Activated T-cell treated with anti-CD3 and anti-CD28 coated beads, Interleukin-2, amount 50 U/mL, for 4 hours (primary cell): ENCODE measurements around the gene BCAP29. TPM values are rescaled to one million over a fixed set of nuclear protein-coding genes. Genes with fewer than 3 reads are reported as not detected.
A peak's percentile ranks its signal among the peaks of the same experiment; 100 is the strongest.

ENCODE experiments used
- ATAC-seq, 2 donors: fragments of 200-7000 bp; cut with Tn5 transposase; one replicate each; pipeline ENCODE4 v1.10.0; 2021
- DNase-seq: peaks from one replicate; pipeline ENCODE4 v3.0.0-alpha.2; 2020
- H3K27me3 Mint-ChIP-seq: one replicate; pipeline ENCODE4 v1.8.0; 2021; ENCODE audit warnings: low read depth, mixed read lengths
- H3K36me3 Mint-ChIP-seq: one replicate; pipeline ENCODE4 v1.8.0; 2022; ENCODE audit warnings: mixed read lengths; ENCODE audit not compliant: insufficient read depth
- H3K4me1 Mint-ChIP-seq: one replicate; pipeline ENCODE4 v1.8.0; 2021; ENCODE audit warnings: low read depth, mixed read lengths
- H3K4me3 Mint-ChIP-seq: one replicate; pipeline ENCODE4 v1.8.0; 2021; ENCODE audit warnings: mild to moderate bottlenecking, moderate library complexity, mixed read lengths
- H3K9me3 Mint-ChIP-seq: one replicate; pipeline ENCODE4 v1.8.0; 2021; ENCODE audit warnings: mixed read lengths
- total RNA-seq, 3 donors: library from RNA; stranded (reverse); gene quantifications; one replicate each; pipeline ENCODE4 v1.2.1, GENCODE V29; 2021

Gene BCAP29
- total RNA-seq, 3 donors from 2014 or later: 26.5 to 29.2 (median 27.8) TPM

DNA sequence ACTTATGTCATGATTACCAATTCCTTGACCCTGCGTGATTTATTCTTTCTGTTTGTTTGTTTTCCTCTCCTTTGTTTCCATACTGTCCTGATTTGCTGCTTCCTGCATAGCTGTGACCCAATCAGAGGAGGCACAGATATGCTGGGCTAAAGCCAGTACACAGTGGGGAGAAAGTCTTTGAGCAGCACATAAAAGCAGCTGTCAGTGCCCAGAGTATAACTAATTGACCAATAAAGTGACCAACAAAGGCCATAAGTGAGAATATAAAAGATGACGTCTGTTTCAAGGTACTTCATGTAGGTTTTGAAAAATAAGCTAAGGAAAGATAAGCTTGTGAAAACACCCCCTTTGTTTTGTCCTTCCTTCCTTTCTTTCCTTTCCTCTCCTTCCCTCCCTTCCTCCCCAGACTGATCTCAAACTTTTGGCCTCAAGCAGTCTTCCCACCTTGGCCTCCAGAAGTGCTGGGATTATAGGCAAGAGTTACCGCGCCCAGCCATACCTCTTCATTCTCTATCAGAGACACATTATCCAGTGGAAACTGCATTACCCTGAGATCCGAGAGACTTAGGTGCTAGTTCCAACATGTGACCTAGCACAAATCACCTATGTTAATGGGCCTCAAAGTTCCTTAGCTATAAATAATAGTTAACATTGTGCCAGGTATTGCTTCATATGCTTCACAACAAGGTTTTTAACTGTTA is 17.0 kb downstream of the BCAP29 start:
- Mint-ChIP-seq H3K27me3 (no peaks in the 10 kb centered on the region), H3K9me3 (no peaks in the 10 kb centered on the region), H3K4me3 (no peak overlapping the region), H3K36me3 (peaks cover 19% of the 10 kb centered on the region), H3K4me1 (no peaks in the 10 kb centered on the region)
- no peak for ATAC-seq
- DNase-seq: no peak

DNA sequence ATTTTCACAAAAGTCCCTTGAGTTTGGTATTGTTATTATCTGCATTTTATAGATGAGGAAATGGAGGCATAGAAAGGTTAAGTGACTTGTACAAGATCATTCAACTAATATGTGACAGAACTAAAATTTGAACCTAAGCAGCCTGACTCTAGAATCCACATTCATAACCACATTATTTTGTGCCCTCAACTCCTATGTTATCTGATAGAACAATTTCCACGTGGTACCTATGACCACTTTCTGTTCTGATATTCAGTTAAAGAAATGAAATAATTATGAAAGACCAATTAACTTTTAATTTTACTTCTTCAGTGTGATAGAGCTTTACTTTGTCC is 17.5 kb downstream of the BCAP29 start:
- no peak overlapping the region for H3K4me3 Mint-ChIP-seq
- DNase-seq (no peak), ATAC-seq (no peak)
- H3K9me3 Mint-ChIP-seq: no peaks in the 10 kb centered on the region
- no peaks in the 10 kb centered on the region for H3K27me3 Mint-ChIP-seq
- no peaks in the 10 kb centered on the region for H3K4me1 Mint-ChIP-seq
- H3K36me3 Mint-ChIP-seq: peaks cover 19% of the 10 kb centered on the region

DNA sequence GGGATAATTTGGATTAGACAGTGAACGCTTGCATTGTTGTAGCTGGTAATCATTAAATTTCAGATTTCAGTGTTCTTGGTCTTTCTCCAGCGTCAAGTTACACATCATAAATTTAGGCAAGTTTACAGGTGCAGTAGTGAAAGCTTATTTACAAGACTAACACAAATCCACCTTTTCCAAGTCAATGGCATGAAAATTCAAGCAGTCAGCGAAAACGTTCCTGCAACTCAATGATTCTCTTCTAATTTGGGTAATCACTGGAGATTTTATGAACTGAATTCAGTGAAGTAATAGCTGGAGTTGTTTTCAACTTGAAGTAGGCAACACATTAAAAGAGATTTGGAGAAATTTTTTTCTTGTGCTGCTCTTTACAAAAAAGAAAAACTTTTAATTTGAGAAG is 17.9 kb downstream of the BCAP29 start:
- H3K36me3 Mint-ChIP-seq: peaks cover 19% of the 10 kb centered on the region
- DNase-seq (no peak), ATAC-seq (no peak)
- no peak overlapping the region for H3K4me3 Mint-ChIP-seq
- no peaks in the 10 kb centered on the region for H3K9me3 Mint-ChIP-seq
- no peaks in the 10 kb centered on the region for H3K27me3 Mint-ChIP-seq
- no peaks in the 10 kb centered on the region for H3K4me1 Mint-ChIP-seq

DNA sequence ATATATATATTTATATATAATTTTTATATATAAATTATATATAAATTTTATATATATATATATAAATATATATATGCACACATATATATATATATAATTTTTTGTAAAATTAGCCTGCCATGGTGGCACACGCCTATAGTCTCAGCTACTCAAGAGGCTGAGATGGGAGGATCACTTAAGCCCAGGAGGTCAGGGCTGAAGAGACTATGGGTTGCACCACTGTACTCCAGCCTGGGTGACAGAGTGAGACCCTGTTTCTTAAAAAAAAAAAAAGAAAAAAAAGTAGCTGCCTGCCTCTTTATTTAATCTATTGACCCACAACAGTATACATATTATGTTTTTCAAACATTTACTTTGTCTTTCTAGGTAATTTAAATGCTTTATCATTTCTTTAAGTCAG is 19.2 kb downstream of the BCAP29 start:
- H3K9me3 Mint-ChIP-seq: no peaks in the 10 kb centered on the region
- H3K36me3 Mint-ChIP-seq: peaks cover 19% of the 10 kb centered on the region
- ATAC-seq (no peak), DNase-seq (no peak)
- H3K4me1 Mint-ChIP-seq: no peaks in the 10 kb centered on the region
- no peaks in the 10 kb centered on the region for H3K27me3 Mint-ChIP-seq
- no peak overlapping the region for H3K4me3 Mint-ChIP-seq

DNA sequence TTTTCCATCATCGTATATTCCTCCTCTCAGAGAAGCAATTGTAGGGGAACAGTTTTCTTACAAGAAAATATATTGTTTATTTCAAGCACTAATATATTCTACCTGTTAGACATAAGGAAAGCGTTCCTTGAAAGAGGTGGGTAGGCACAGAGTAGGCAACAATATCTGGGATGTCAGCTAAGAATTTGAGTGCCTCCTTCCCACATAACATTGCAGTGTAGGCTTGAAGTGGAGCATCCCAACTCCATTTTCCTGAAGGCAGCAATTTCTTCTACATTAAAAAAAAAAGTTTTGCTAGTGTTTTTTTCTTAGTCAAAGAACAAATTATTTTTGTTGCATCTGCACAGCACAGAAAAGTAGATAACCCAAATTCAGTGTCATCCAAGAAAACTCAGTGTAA is 20.8 kb downstream of the BCAP29 start:
- ATAC-seq: no peak
- peaks cover 7% of the 10 kb centered on the region for H3K36me3 Mint-ChIP-seq
- DNase-seq: no peak
- no peaks in the 10 kb centered on the region for H3K4me1 Mint-ChIP-seq
- H3K27me3 Mint-ChIP-seq: no peaks in the 10 kb centered on the region
- no peaks in the 10 kb centered on the region for H3K9me3 Mint-ChIP-seq
- H3K4me3 Mint-ChIP-seq: no peak overlapping the region

DNA sequence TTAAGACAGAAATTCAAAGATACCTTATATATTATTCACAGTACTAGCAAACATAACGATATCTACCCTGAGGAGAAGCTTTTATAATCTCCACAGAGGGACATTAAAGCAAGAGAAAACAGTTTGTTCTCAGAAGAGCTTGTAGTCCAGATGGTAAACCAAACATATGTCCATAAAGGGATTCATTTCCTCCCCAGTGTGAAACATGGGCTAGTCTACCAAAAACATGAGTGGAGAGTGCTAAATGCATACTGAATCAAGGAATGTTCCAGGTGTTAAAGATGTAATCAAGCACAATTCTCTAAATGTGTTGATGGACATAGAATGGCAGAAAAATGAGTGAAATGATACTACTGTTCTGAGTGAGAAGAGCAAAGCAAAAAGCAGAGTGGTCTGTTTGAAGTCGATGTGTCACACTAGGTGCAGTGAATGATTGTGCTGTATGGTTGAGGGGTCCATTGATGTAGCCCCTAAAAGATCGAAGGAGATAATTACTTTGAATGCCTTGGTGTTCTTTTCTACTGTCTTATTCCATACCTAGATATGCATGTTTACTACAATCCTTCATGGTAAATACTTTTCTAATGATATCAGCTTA is 25.3 kb downstream of the BCAP29 start:
- Mint-ChIP-seq H3K4me1 (no peaks in the 10 kb centered on the region), H3K36me3 (peaks cover 11% of the 10 kb centered on the region), H3K4me3 (no peak overlapping the region), H3K9me3 (no peaks in the 10 kb centered on the region), H3K27me3 (no peaks in the 10 kb centered on the region)
- no peak for DNase-seq
- ATAC-seq: peak in 1 of 2 donors; percentile 23

DNA sequence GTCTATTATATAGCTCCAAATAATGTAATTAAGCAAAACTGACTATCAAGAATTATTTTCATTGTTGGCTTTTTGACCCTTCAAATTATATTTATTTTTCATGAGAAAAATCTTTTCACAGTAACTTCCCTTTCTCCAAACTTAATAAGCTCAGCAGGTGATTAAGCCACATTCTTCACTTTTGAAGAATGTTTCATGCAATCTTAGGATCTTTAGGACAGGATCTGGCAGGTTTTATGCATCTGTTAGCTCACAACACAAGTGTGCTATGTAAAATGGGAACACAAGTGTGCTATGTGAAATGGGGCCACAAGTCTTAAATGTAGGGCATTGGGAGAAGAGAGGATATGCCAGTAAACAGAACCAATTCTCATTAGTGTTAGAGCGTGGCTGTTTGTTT is 26.3 kb downstream of the BCAP29 start:
- Mint-ChIP-seq H3K27me3 (no peaks in the 10 kb centered on the region), H3K4me3 (no peak overlapping the region), H3K4me1 (no peaks in the 10 kb centered on the region), H3K36me3 (peaks cover 11% of the 10 kb centered on the region), H3K9me3 (no peaks in the 10 kb centered on the region)
- ATAC-seq (no peak), DNase-seq (no peak)

DNA sequence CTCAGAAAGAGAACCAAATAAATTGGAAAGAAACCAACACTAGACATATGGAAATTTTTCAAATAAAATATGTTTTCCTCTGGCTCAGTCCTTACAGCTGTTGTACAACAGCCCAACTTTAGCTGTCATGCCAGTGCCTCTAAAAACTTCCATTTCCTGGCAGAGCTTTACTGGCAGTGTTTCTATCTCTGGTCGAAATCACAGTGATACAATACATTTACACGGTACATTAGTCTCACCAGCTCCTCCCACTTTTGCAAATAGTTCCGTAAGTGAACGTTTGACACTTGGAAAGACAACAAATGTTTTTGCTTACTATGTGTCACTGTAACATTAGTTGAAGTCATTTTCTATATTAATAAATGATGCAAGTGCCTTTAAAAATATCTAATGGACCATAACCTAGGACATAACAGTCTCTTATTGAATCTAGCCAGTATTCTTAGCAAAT is 29.8 kb downstream of the BCAP29 start:
- ATAC-seq: no peak
- peaks cover 13% of the 10 kb centered on the region for H3K36me3 Mint-ChIP-seq

DNA sequence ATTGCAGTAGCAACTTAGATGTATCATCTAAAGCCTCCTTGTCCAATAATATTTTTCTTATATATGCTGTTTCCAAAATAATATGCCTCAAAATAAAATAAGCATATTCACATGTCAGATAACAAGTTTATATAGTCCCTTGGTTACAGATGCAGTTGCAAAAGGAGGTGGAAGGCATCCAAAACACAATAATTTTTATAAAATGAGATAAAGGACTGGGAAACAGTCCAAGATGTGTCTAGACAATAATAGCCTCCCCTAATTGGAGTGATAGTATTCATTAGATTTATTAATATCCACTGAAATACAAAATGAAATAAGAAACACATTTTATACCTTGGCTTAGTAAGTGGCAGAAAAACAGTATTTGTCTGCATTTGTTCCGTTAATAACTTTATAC is 30.3 kb downstream of the BCAP29 start:
- DNase-seq (no peak), ATAC-seq (no peak)
- H3K9me3 Mint-ChIP-seq: no peaks in the 10 kb centered on the region
- no peak overlapping the region for H3K4me3 Mint-ChIP-seq
- peaks cover 17% of the 10 kb centered on the region for H3K36me3 Mint-ChIP-seq
- no peaks in the 10 kb centered on the region for H3K27me3 Mint-ChIP-seq
- H3K4me1 Mint-ChIP-seq: no peaks in the 10 kb centered on the region

More for the DNA sequence above, 29.8 kb downstream of the BCAP29 start:
- Mint-ChIP-seq H3K27me3 (no peaks in the 10 kb centered on the region), H3K4me3 (no peak overlapping the region), H3K9me3 (no peaks in the 10 kb centered on the region), H3K4me1 (no peaks in the 10 kb centered on the region)
- no peak for DNase-seq

DNA sequence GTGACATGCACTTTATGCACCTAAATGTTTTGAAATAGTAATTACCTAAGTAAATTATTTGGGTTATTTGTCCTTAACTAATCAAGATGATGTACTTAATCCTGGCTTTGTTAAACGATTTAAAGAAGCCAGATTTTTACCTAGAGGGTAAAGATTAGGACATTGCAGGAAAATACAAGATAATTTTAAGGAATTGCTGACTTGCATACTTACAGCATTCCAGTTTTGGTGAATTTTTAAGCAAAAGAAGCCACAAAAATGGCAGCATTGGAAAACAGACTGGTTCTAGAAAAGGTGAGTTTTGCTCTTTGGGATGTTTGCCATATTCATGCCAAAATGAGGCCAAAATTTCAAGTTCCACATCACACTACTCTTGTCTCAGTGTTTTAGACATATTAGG is 33.4 kb downstream of the BCAP29 start:
- Mint-ChIP-seq H3K36me3 (peaks cover 20% of the 10 kb centered on the region), H3K9me3 (no peaks in the 10 kb centered on the region), H3K4me3 (no peak overlapping the region), H3K27me3 (no peaks in the 10 kb centered on the region), H3K4me1 (no peaks in the 10 kb centered on the region)
- ATAC-seq (no peak), DNase-seq (no peak)

DNA sequence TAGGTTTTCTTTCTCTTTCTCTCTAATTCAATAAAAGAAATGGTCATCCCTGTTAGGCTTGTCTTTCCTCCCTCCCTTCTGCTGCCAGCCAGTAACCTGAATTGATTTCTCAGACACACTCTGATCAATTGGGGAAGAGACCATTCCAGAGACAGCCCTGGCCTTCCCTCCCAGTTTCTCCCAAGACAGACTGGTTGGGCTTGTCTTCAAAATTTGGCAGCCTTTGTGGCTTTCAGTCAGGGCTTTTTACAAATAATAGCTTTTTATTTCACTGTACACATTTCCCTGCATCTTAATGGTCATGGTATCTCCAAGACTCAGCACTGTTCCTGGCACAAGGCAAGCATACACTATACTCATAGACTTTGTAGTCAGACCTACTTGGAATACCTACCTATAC is 33.9 kb downstream of the BCAP29 start:
- ATAC-seq: no peak
- Mint-ChIP-seq H3K27me3 (no peaks in the 10 kb centered on the region), H3K9me3 (no peaks in the 10 kb centered on the region)

DNA sequence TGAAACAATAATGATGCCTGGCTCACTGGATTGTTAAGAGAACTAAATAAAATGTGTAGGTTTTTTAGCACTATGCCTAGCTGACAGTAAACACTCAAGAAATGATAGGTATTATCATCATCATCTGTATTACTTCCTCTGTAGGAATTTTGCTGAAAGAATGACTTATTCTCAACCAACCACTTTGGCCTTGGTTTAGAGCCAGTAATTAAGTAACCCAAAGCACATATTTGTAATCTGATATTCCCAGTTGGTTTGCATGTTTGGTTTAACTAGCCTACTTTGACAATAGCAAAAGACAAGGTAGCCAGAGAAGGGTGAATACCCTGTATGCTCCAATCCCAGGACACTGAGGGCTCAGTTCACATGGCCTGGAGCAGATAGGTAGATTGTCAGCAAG is 34.4 kb downstream of the BCAP29 start:
- Mint-ChIP-seq H3K36me3 (peaks cover 16% of the 10 kb centered on the region), H3K4me3 (no peak overlapping the region), H3K4me1 (no peaks in the 10 kb centered on the region), H3K9me3 (no peaks in the 10 kb centered on the region), H3K27me3 (no peaks in the 10 kb centered on the region)
- ATAC-seq (no peak), DNase-seq (no peak)

More for the DNA sequence above, 33.9 kb downstream of the BCAP29 start:
- no peak for DNase-seq
- Mint-ChIP-seq H3K4me3 (no peak overlapping the region), H3K36me3 (peaks cover 18% of the 10 kb centered on the region), H3K4me1 (no peaks in the 10 kb centered on the region)

DNA sequence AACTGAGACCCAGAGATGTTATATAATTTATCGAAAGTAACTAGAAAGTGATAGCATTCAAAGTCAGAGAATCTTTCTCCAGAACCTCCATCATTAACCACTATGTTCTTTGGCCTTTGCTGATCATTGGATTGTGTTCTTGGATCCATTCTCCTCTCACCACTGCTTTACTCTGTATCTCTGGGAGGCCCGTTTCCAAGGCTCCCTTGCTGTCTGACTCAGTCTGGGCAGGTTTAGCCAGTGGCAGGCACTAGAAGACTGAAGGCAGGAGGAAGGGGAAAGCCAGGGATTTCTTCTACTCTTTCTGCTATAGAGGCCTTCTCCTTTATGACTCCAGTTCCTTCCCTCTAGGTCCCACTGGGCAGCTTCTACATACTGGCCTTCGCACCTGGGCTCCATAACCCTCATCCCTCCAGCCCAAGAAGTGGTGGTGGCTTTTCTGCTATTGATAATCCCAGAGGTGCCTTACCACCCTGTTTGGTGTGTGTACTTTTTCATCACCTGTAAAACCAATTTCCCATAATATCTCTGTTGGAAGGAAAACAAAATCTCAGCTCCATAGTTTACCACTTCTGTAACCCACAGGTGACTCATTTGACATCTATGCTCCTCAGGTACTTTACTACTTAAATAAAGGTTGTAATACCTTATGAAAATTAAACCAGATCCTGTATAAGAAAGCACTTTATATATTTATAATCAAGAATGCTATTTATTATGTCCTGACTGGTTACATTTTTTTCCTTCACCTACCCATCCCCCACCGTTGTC is 36.0 kb downstream of the BCAP29 start:
- no peaks in the 10 kb centered on the region for H3K4me1 Mint-ChIP-seq
- no peaks in the 10 kb centered on the region for H3K9me3 Mint-ChIP-seq
- H3K36me3 Mint-ChIP-seq: peaks cover 13% of the 10 kb centered on the region
- no peak for DNase-seq
- ATAC-seq: no peak
- no peak overlapping the region for H3K4me3 Mint-ChIP-seq
- H3K27me3 Mint-ChIP-seq: no peaks in the 10 kb centered on the region

DNA sequence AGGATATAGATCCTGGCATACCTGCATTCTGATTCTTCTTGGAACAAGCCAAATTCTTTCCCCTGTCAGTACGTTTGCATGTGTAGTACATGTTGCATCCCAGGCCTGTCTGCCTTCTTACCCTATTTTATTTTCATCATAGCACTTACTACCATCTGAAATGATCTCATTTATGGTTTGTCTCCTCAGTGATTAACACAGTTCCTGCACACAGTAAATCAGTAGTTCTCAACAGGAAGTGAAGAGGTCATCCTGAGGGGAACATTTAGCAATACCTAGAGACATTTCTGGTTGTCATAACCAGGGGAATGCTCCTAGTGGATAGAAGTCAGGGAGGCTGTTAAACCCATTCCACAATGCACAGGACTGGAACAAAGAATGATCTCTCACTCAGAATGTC is 42.4 kb downstream of the BCAP29 start:
- no peak overlapping the region for H3K4me3 Mint-ChIP-seq
- H3K4me1 Mint-ChIP-seq: no peaks in the 10 kb centered on the region
- ATAC-seq: no peak
- peaks cover 2% of the 10 kb centered on the region for H3K36me3 Mint-ChIP-seq
- no peaks in the 10 kb centered on the region for H3K27me3 Mint-ChIP-seq
- H3K9me3 Mint-ChIP-seq: peaks cover 6% of the 10 kb centered on the region
- DNase-seq: no peak

DNA sequence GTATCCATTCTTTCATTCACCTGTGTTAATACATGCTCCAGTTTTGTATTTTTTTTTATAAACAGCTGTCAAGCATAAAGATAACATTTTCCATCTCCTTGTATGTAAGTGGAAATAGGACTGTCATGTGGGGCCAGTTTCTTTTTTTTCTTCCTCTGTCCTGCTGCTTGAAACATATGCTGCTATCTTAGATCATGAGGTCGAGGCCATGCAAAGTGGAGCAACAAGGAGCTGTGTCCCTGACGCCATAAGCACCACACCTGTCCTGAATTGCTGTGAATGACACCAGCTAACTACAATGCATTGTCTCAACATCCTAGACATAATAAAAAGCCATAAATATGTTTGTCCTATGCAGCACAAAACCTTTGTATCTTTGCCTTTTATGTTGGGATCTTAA is 42.8 kb downstream of the BCAP29 start:
- Mint-ChIP-seq H3K27me3 (no peaks in the 10 kb centered on the region), H3K4me1 (no peaks in the 10 kb centered on the region), H3K4me3 (no peak overlapping the region), H3K36me3 (peaks cover 2% of the 10 kb centered on the region), H3K9me3 (peaks cover 6% of the 10 kb centered on the region)
- DNase-seq (no peak), ATAC-seq (no peak)
